Loucy (cell line): Measurements from ENCODE around the gene ACAA2.
"Not testable (repeated sequence)": the region's sequence is repeated elsewhere in the genome, so short reads cannot be mapped to it uniquely, and the experiment has no call there.

ENCODE experiments used
- H2AFZ ChIP-seq: fragments of 200-600 bp; sonication (generic); 2 replicates; pipeline ENCODE4 v1.6.0; 2016; ENCODE audit warnings: antibody characterized with exemption, mild to moderate bottlenecking, low read length, moderate library complexity
- H3F3A ChIP-seq: fragments of 200-600 bp; 2 replicates; pipeline ENCODE4 v1.6.0; 2016; ENCODE audit warnings: antibody characterized with exemption, low read depth, mild to moderate bottlenecking
- H3K27me3 ChIP-seq: fragments of 200-600 bp; sonication (generic); 2 replicates; pipeline ENCODE4 v1.6.1; 2014; ENCODE audit warnings: low read length, mild to moderate bottlenecking; ENCODE audit not compliant: insufficient read depth, poor library complexity, severe bottlenecking
- H3K36me3 ChIP-seq: fragments of 200-600 bp; sonication (generic); 2 replicates; pipeline ENCODE4 v1.6.1; 2016; ENCODE audit warnings: low read length; ENCODE audit not compliant: insufficient read depth
- H3K4me1 ChIP-seq: fragments of 200-600 bp; sonication (generic); 2 replicates; pipeline ENCODE4 v1.5.1; 2014; ENCODE audit warnings: low read length, mild to moderate bottlenecking; ENCODE audit not compliant: insufficient read depth, poor library complexity, severe bottlenecking
- H3K4me2 ChIP-seq: fragments of 200-600 bp; sonication (generic); 2 replicates; pipeline ENCODE4 v1.6.0; 2014; ENCODE audit warnings: antibody characterized with exemption, low read length, low read depth, mild to moderate bottlenecking; ENCODE audit not compliant: poor library complexity, severe bottlenecking
- H3K4me3 ChIP-seq: fragments of 200-600 bp; sonication (generic); 2 replicates; pipeline ENCODE4 v1.5.1; 2014; ENCODE audit warnings: low read length, mild to moderate bottlenecking, mixed read lengths; ENCODE audit not compliant: poor library complexity, severe bottlenecking
- H3K79me2 ChIP-seq: fragments of 200-600 bp; sonication (generic); 2 replicates; pipeline ENCODE4 v1.6.1; 2014; ENCODE audit warnings: low read length; ENCODE audit not compliant: insufficient read depth
- H3K9ac ChIP-seq: fragments of 200-600 bp; sonication (generic); 2 replicates; pipeline ENCODE4 v1.6.0; 2014; ENCODE audit warnings: mild to moderate bottlenecking, low read depth, low read length, moderate library complexity; ENCODE audit not compliant: poor library complexity, severe bottlenecking
- H3K9me2 ChIP-seq: fragments of 200-600 bp; sonication (generic); replicated peaks from 2 replicates; pipeline ENCODE4 v1.6.1; 2016; ENCODE audit warnings: low read depth, low read length, mixed read lengths
- H3K9me3 ChIP-seq: fragments of 200-600 bp; sonication (generic); 2 replicates; pipeline ENCODE4 v1.6.1; 2014; ENCODE audit warnings: mild to moderate bottlenecking, antibody characterized with exemption, low read length, low read depth; ENCODE audit not compliant: insufficient read depth
- H4K20me1 ChIP-seq: fragments of 200-600 bp; sonication (generic); 2 replicates; pipeline ENCODE4 v1.6.0; 2014; ENCODE audit warnings: antibody characterized with exemption, low read length, mild to moderate bottlenecking; ENCODE audit not compliant: insufficient read depth, poor library complexity, severe bottlenecking
- EZH2phosphoT487 ChIP-seq: fragments of 200-600 bp; IDR thresholded peaks from 2 replicates; pipeline ENCODE4 v1.6.1; 2018; ENCODE audit warnings: antibody characterized with exemption, mild to moderate bottlenecking, moderate library complexity, borderline replicate concordance
- TF ChIP-seq, protein P1 (sequence below): fragments of 200-600 bp; sonication (generic); conservative IDR thresholded peaks from 2 replicates; pipeline ENCODE4 v1.5.1; 2014; ENCODE audit warnings: mild to moderate bottlenecking, antibody characterized with exemption, low read length

Gene ACAA2

DNA sequence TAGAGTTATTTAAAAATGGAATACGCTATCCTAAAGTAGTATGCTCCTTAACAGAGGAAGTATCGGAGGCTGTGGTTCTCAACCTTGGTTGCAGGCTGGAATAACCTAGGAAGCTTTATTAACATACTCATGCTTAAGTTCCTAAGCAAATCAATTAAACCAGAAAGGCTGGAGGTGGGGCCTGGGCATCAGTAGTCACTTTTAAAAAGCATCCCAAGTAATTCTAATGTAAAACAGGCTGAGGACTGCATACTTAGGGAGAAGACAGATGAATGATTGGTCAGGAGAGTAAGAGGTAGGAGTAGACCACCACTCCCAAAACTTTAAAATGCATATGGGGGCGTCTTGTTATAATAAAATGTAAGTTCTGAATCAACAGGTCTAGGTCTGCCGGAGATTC lies 15.3 kb downstream of the ACAA2 start:
- no peak overlapping the region for H3K4me3 ChIP-seq
- no peak overlapping the region for H2AFZ ChIP-seq
- H3K27me3 ChIP-seq, result no peaks in the 10 kb centered on the region
- H3K9ac ChIP-seq, result no peak overlapping the region
- no peak for TF ChIP-seq EZH2phosphoT487
- TF ChIP-seq, protein P1, sequence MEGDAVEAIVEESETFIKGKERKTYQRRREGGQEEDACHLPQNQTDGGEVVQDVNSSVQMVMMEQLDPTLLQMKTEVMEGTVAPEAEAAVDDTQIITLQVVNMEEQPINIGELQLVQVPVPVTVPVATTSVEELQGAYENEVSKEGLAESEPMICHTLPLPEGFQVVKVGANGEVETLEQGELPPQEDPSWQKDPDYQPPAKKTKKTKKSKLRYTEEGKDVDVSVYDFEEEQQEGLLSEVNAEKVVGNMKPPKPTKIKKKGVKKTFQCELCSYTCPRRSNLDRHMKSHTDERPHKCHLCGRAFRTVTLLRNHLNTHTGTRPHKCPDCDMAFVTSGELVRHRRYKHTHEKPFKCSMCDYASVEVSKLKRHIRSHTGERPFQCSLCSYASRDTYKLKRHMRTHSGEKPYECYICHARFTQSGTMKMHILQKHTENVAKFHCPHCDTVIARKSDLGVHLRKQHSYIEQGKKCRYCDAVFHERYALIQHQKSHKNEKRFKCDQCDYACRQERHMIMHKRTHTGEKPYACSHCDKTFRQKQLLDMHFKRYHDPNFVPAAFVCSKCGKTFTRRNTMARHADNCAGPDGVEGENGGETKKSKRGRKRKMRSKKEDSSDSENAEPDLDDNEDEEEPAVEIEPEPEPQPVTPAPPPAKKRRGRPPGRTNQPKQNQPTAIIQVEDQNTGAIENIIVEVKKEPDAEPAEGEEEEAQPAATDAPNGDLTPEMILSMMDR, result no peak
- no peaks in the 10 kb centered on the region for H3F3A ChIP-seq
- no peak overlapping the region for H3K4me2 ChIP-seq
- peaks cover 13% of the 10 kb centered on the region; the same call in 1 of the 2 replicates for H3K36me3 ChIP-seq
- no peaks in the 10 kb centered on the region for H4K20me1 ChIP-seq
- H3K9me3 ChIP-seq, result no peaks in the 10 kb centered on the region
- no peaks in the 10 kb centered on the region for H3K9me2 ChIP-seq
- no peaks in the 10 kb centered on the region for H3K4me1 ChIP-seq
- no peaks in the 10 kb centered on the region for H3K79me2 ChIP-seq

- Histone ChIP-seq H3K4me2 (no peak overlapping the region), H3K36me3 (peaks cover 23% of the 10 kb centered on the region; the same call in 1 of the 2 replicates), H3K9me2 (no peaks in the 10 kb centered on the region), H3F3A (no peaks in the 10 kb centered on the region), H4K20me1 (no peaks in the 10 kb centered on the region), H2AFZ (no peak overlapping the region), H3K79me2 (no peaks in the 10 kb centered on the region), H3K4me3 (no peak overlapping the region), H3K9ac (no peak overlapping the region), H3K4me1 (no peaks in the 10 kb centered on the region), H3K27me3 (no peaks in the 10 kb centered on the region), H3K9me3 (no peaks in the 10 kb centered on the region)
- TF ChIP-seq EZH2phosphoT487, result no peak
- TF ChIP-seq, protein P1, result no peak
These were observed 17.5 kb downstream of the ACAA2 start for GRCh38 chr18:49795612-49796552.

DNA sequence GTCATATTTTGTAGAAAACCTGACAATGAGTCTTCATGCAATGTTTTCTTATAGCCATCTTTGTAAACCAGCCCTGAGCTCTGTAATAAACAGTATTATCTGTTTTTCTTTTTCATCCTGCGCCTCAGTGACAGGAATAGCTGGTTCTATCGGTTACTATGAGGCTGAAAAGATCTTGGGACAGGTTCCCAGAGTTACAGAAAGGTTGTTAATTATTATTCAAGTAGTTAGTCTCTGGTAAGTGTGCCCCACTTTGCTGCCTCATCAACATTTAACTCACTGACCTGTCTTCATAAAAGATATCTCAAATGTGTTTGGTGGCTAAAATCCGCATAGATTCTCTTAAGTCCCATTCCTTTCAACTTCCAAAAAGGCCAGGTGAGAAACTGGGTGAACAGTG lies 18.6 kb downstream of the ACAA2 start:
- Histone ChIP-seq H3K36me3 (peaks cover 31% of the 10 kb centered on the region; the same call in 1 of the 2 replicates), H3K9me3 (no peaks in the 10 kb centered on the region)

GRCh38 chr18:49789560-49790134 lies 23.7 kb downstream of the ACAA2 start:
- H3K4me1 ChIP-seq, H2AFZ ChIP-seq, H3K4me3 ChIP-seq, H3K9ac ChIP-seq, H3F3A ChIP-seq, H3K79me2 ChIP-seq, H4K20me1 ChIP-seq, H3K9me2 ChIP-seq, H3K9me3 ChIP-seq, H3K4me2 ChIP-seq, H3K27me3 ChIP-seq: not testable (repeated sequence)
- H3K36me3 ChIP-seq, result peaks cover 27% of the 10 kb centered on the region; the same call in 1 of the 2 replicates

More for the DNA sequence above, 18.6 kb downstream of the ACAA2 start:
- Histone ChIP-seq H4K20me1 (no peaks in the 10 kb centered on the region), H3K9me2 (no peaks in the 10 kb centered on the region), H2AFZ (no peak overlapping the region), H3K9ac (no peak overlapping the region), H3K4me3 (no peak overlapping the region), H3K4me1 (no peaks in the 10 kb centered on the region), H3F3A (no peaks in the 10 kb centered on the region), H3K27me3 (no peaks in the 10 kb centered on the region), H3K4me2 (no peak overlapping the region), H3K79me2 (no peaks in the 10 kb centered on the region)
- TF ChIP-seq EZH2phosphoT487, result no peak
- TF ChIP-seq, protein P1, result no peak
